A549 (cell line): ENCODE data around the gene MYF6.

ENCODE experiments used
- BCL3 ChIP-seq: fragments of >200 bp; sonication (Bioruptor Twin); formaldehyde crosslinking; IDR thresholded peaks from 3 replicates; pipeline ENCODE4 v1.6.1; 2016
- CTCF ChIP-seq: fragments of >200 bp; sonication (Bioruptor Twin); formaldehyde crosslinking; IDR thresholded peaks from 3 replicates; pipeline ENCODE4 v1.5.1; 2016
- PHF8 ChIP-seq: fragments of 200-600 bp; sonication (generic); IDR thresholded peaks from 2 replicates; pipeline ENCODE4 v1.6.1; 2016; ENCODE audit warnings: low read depth, mild to moderate bottlenecking, antibody characterized with exemption, moderate library complexity, borderline replicate concordance
- RARB ChIP-seq: fragments of 250-450 bp; sonication (Bioruptor Pico); IDR thresholded peaks from 2 replicates; pipeline ENCODE4 v1.8.0; 2021; ENCODE audit warnings: mild to moderate bottlenecking, moderate library complexity
- SMC3 ChIP-seq: fragments of >200 bp; sonication (Bioruptor Twin); formaldehyde crosslinking; IDR thresholded peaks from 3 replicates; pipeline ENCODE4 v1.6.1; 2018; ENCODE audit warnings: inconsistent platforms

- TF ChIP-seq CTCF (no peak), RARB (CRISPR knock-in tag) (no peak), PHF8 (no peak), SMC3 (no peak), BCL3 (no peak)
Observed at GRCh38 chr12:80708975-80709328, 1.5 kb downstream of the MYF6 start.
